Peyer's patch (tissue), 4 donors: ENCODE results near the gene ST7. TPM values are rescaled to one million over a fixed set of nuclear protein-coding genes. Genes with fewer than 3 reads are reported as not detected.
A peak's percentile ranks its signal among the peaks of the same experiment; 100 is the strongest.

Experiments used
- DNase-seq, 3 donors: peaks; one replicate each; pipeline ENCODE4 v3.0.0-alpha.2; 2017 to 2019
- H3K27ac ChIP-seq, 4 donors: fragments of 200-600 bp; sonication (generic); one replicate each; pipeline ENCODE4 v1.5.1; 2016 to 2019
- H3K27me3 ChIP-seq, 2 donors: fragments of 200-600 bp; sonication (generic); one replicate each; pipeline ENCODE4 v1.5.1; 2019
- H3K36me3 ChIP-seq, 3 donors: fragments of 200-600 bp; sonication (generic); one replicate each; pipeline ENCODE4 v1.5.1; 2016 to 2019
- H3K4me1 ChIP-seq, 4 donors: fragments of 200-600 bp; sonication (generic); one replicate each; pipeline ENCODE4 v1.5.1; 2016 to 2019
- H3K4me3 ChIP-seq, 4 donors: fragments of 200-600 bp; sonication (generic); 1 replicate in 3 of 4; 2 replicates in 1 of 4; pipeline ENCODE4 v1.5.1; 2016 to 2019; ENCODE audit warnings: mild to moderate bottlenecking in 1 of 4
- H3K9me3 ChIP-seq, 4 donors: fragments of 200-600 bp; sonication (generic); one replicate each; pipeline ENCODE4 v1.5.1; 2016 to 2019; ENCODE audit warnings: mild to moderate bottlenecking in 1 of 4
- CTCF ChIP-seq, 6 experiments: fragments of 450-650 bp in 4 of 6; fragments of 200-600 bp in 2 of 6; sonication (generic) in 1 of 6; IDR thresholded peaks; one replicate each; pipeline ENCODE4 v1.5.1; 2017 to 2019; ENCODE audit warnings: antibody characterized with exemption in 6 of 6, mild to moderate bottlenecking in 3 of 6, moderate library complexity in 1 of 6
- POLR2A ChIP-seq, 2 donors: fragments of 450-650 bp; IDR thresholded peaks; one replicate each; pipeline ENCODE4 v1.5.1; 2017; ENCODE audit warnings: antibody characterized with exemption in 2 of 2, mild to moderate bottlenecking in 2 of 2, moderate library complexity in 2 of 2
- total RNA-seq, 4 donors: library from RNA; depleted of rRNA; stranded (reverse); fragments of >200 nt; gene quantifications; one replicate each; pipeline ENCODE4 v1.1.0, GENCODE V29; 2016

Gene ST7
- total RNA-seq, 4 donors from 2014 or later, result 26.8 to 39.6 (median 29.8) TPM

DNA sequence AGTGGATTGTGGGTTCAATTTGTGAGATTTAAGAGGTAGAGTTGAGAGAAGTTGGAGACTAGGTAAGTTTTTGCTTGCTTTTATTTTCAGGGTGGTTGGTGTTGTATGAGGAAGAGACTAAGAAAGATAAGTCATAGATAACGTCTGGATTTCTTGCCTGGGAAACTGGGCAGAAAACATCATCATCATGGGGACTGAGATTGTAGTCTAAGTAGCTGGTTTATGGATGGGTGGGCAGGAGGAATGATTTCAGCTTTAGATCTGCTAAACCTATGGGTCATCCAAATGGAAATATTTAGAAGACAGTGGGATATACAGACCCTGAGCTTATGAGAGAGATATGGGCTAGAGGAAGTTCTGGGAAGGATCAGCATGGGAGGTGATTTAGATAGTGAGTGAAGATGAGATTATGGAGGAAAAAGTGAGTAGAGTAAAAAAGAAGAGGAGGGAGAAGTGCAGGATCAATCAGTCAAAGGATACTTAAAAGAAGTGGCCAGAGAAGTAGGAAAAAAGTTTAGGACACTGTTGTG is 199.8 kb downstream of the ST7 start:
- Histone ChIP-seq H3K4me3 (no peak overlapping the region), H3K27ac (no peak overlapping the region), H3K36me3 (no peaks in the 10 kb centered on the region), H3K4me1 (peaks cover 0 to 13% (median 0%) of the 10 kb centered on the region in 4 donors), H3K9me3 (no peaks in the 10 kb centered on the region), H3K27me3 (no peaks in the 10 kb centered on the region)
- no peak for TF ChIP-seq POLR2A (IDR thresholded peaks at IDR 0.05)
- TF ChIP-seq CTCF (IDR thresholded peaks at IDR 0.05), result no peak
- DNase-seq, result no peak

GRCh38 chr7:117154721-117155120 is 201.4 kb downstream of the ST7 start:
- no peak overlapping the region for H3K27ac ChIP-seq
- DNase-seq, result no peak
- TF ChIP-seq CTCF (IDR thresholded peaks at IDR 0.05) (no peak), POLR2A (IDR thresholded peaks at IDR 0.05) (no peak)
- H3K4me1 ChIP-seq, result peaks cover 0 to 8% (median 0%) of the 10 kb centered on the region in 4 donors
- H3K9me3 ChIP-seq, result no peaks in the 10 kb centered on the region
- no peaks in the 10 kb centered on the region for H3K27me3 ChIP-seq
- H3K4me3 ChIP-seq, result no peak overlapping the region
- no peaks in the 10 kb centered on the region for H3K36me3 ChIP-seq

GRCh38 chr7:117155694-117156093 is 202.4 kb downstream of the ST7 start:
- no peaks in the 10 kb centered on the region for H3K36me3 ChIP-seq
- TF ChIP-seq POLR2A (IDR thresholded peaks at IDR 0.05), result no peak
- no peak for TF ChIP-seq CTCF (IDR thresholded peaks at IDR 0.05)
- H3K4me1 ChIP-seq, result peaks cover 0 to 8% (median 0%) of the 10 kb centered on the region in 4 donors
- DNase-seq, result no peak
- H3K9me3 ChIP-seq, result no peaks in the 10 kb centered on the region
- H3K27me3 ChIP-seq, result no peaks in the 10 kb centered on the region
- H3K27ac ChIP-seq, result no peak overlapping the region
- no peak overlapping the region for H3K4me3 ChIP-seq

DNA sequence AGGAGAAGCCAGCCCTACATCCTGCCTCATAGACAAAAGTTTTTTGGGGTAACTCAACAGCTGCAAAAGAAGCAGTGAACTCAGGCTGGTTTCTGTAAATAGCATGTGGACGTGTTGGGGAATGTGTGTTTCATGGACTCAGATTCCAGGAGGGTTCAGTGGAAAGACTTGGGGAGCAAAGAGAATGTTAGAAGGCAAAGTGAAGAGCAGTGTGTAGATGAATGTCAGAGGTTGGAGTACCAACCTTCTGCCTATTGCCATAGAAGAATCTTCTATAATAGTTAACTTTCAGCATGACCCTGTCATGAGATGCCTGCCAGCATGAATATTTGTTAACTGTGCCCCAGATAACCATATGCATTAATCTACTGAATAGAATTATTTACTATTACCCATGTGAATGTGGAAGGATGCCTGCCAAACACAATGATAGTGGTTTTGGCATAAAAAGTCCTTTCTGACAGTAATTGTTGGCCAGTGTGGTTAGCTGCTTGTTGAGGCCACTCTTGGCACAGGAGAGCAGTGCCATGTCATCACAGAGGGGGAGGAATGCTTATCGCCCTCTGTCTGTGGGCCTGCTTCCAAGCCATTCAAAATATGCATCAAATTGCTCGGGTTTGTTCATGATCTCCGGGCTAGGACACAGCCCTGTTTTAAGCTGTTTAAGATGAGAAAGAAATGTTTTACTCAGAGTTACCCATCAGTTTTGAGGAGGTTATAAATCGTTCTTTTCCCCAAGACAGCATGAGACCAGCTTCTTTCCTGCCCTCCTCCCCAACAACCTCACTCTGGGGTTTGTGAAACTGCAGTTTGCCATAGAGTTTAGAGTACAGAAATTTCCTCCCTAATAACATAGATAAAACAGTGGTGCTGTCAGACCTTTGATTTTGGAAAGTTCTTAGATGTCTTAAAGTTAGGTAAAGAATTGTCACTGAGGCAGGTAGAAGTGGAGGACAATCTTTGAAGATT is 204.2 kb downstream of the ST7 start:
- no peaks in the 10 kb centered on the region for H3K9me3 ChIP-seq
- H3K36me3 ChIP-seq, result no peaks in the 10 kb centered on the region
- DNase-seq, result peak in 1 of 3 donors; percentile 46
- TF ChIP-seq CTCF (IDR thresholded peaks at IDR 0.05) (no peak), POLR2A (IDR thresholded peaks at IDR 0.05) (no peak)
- no peaks in the 10 kb centered on the region for H3K27me3 ChIP-seq
- no peak overlapping the region for H3K27ac ChIP-seq
- H3K4me3 ChIP-seq, result no peak overlapping the region
- peaks cover 0 to 4% (median 0%) of the 10 kb centered on the region in 4 donors for H3K4me1 ChIP-seq

DNA sequence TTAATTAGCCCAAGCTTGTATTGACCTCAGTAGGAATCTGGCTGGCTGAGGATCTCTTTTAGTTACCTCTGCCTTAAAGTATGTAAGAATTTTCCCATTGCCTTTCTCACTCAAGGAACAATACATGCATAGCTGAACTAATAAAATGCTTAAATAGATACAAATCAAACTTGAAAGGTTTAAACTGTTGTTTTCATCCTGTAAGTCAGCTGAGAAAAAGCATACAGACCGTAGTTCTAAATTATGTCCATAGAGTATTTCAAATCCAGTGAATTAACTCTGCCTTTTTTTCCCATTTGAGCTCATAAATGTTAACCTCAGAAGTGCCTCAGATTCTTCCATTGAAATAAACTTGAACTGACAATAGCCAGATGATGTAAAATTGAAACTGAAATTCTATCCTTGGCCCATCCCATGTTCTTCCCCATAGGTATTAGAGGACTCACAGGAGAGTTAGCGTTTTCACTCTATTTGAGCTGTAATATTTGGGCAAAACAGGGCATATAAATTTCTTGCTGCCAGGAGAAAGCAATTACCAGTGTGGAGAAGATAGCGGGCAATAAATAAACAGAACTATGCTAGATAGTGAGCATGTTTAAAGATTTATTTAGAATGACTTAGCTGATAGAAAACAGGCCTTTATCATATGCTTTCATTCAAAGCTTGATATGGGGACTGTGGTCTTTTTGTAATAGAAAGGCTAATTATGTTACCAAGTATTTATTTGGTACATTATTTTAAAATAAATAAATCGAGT is 205.8 kb downstream of the ST7 start:
- Histone ChIP-seq H3K27ac (no peak overlapping the region), H3K36me3 (no peaks in the 10 kb centered on the region), H3K9me3 (no peaks in the 10 kb centered on the region), H3K27me3 (no peaks in the 10 kb centered on the region), H3K4me1 (no peaks in the 10 kb centered on the region), H3K4me3 (no peak overlapping the region)
- no peak for DNase-seq
- TF ChIP-seq CTCF (IDR thresholded peaks at IDR 0.05), result no peak
